Measurements from ENCODE around the gene ZIC5. TPM values are rescaled to one million over a fixed set of nuclear protein-coding genes. Genes with fewer than 3 reads are reported as not detected.
A peak's percentile ranks its signal among the peaks of the same experiment; 100 is the strongest.

ZIC5 gene
- total RNA-seq, 4 donors from 2014 or later, result not detected

DNA sequence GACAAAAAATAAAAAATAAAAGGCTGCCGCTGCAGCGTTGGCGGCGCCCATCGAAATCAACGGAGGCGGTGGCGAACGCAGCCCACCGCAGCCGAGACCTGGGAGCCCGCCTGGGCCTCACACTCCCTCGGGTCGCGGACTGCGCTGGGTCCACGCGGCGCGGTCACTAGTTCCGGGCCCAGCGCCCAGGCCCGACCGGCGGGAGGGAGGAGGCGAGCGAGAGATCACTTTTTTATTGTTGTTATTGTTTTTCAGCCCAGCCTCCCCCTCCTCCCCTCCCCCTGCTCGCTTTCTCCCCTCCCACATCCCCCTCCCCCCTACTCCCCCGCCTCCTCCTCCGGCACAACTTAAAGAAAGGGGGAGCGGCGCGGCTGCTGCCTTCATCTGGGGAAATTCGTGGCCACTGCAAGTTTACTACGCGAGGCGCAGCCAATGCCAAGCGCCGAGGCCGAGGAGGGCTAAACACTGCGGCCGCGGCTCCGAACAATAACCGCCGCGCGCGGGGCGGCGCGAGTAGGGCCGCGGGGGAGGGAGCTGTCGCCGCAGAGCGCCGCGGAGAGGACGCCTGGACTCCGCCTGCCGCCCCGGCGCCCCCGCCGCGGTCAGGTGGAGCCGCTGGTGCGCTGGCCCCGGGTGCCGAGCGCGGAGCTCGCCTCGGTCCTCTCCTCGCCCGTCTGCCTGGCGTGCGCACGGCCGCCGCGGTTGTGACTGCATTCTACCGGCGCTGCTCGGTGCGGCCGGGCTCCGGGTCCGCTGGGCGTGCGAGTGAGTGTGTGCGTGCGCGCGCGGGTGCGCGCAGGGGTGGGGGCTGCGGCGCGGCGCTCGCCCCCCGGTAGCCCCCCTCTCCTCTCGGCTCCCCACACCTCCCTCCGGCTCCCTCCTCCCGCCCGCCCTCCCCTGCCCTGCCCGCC lies 9.5 kb upstream of the ZIC5 start:
- Histone ChIP-seq H3K36me3 (no peaks in the 10 kb centered on the region), H3K4me1 (peaks cover 0 to 64% (median 39%) of the 10 kb centered on the region in 3 donors), H3K27ac (no peak overlapping the region), H3K9me3 (no peaks in the 10 kb centered on the region), H3K4me3 (peak overlapping the region; percentile 3 to 54), H3K27me3 (peaks cover 100% of the 10 kb centered on the region)
- 2% methylated on average over 32 to 33 of the region's 110 CpGs for WGBS, 2 donors (ENCODE audit: low coverage in 1 of 2)
- no peak for ATAC-seq
- TF ChIP-seq POLR2A (IDR thresholded peaks at IDR 0.05), result no peak

DNA sequence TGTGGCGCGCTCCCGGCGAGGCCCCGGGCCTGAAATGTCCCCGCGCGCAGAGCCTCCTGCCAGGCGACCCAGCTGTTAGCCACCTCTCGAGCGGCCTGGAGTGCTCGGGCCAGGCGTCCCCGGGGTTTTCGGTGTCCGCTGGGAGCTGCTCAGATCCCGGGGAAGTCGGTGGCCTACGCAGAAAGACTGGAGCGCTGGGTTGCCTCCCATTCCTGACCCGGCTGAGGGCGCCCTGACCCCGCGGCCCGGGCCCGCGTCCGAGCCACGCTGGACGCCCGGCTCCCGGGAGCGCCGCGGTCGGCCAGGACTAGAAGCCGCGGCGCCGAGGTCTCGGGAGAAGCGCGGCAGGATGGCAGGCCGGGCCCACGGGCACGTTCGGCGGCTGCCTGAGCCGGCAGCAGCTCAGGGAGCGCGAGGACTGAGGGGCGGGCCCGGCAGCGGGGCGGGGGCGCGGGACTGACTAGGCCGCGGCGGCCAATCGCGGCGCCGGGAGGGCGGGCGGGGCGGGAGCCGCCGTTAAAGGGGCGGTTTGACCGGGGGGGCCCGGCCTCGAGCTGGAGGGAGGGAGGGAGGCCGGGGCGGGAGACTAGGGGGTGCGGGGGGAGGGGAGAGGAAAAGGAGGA lies 8.7 kb upstream of the ZIC5 start:
- TF ChIP-seq, protein P1, sequence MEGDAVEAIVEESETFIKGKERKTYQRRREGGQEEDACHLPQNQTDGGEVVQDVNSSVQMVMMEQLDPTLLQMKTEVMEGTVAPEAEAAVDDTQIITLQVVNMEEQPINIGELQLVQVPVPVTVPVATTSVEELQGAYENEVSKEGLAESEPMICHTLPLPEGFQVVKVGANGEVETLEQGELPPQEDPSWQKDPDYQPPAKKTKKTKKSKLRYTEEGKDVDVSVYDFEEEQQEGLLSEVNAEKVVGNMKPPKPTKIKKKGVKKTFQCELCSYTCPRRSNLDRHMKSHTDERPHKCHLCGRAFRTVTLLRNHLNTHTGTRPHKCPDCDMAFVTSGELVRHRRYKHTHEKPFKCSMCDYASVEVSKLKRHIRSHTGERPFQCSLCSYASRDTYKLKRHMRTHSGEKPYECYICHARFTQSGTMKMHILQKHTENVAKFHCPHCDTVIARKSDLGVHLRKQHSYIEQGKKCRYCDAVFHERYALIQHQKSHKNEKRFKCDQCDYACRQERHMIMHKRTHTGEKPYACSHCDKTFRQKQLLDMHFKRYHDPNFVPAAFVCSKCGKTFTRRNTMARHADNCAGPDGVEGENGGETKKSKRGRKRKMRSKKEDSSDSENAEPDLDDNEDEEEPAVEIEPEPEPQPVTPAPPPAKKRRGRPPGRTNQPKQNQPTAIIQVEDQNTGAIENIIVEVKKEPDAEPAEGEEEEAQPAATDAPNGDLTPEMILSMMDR (IDR thresholded peaks at IDR 0.05), result no peak
- no peak for TF ChIP-seq POLR2A (IDR thresholded peaks at IDR 0.05)
- no peak for TF ChIP-seq EP300 (IDR thresholded peaks at IDR 0.05)
- no peak for TF ChIP-seq POLR2AphosphoS5 (IDR thresholded peaks at IDR 0.05)
- no CpG with 5 or more reads among the region's 76 CpGs for WGBS, 2 donors (ENCODE audit: low coverage in 1 of 2)
- Histone ChIP-seq H3K27me3 (peaks cover 100% of the 10 kb centered on the region), H3K27ac (no peak overlapping the region), H3K9me3 (peaks cover 0 to 3% (median 0%) of the 10 kb centered on the region in 3 donors), H3K36me3 (no peaks in the 10 kb centered on the region), H3K4me1 (peaks cover 0 to 64% (median 39%) of the 10 kb centered on the region in 3 donors), H3K4me3 (peak overlapping the region; percentile 3 to 54)
- ATAC-seq, result peak; percentile 76

DNA sequence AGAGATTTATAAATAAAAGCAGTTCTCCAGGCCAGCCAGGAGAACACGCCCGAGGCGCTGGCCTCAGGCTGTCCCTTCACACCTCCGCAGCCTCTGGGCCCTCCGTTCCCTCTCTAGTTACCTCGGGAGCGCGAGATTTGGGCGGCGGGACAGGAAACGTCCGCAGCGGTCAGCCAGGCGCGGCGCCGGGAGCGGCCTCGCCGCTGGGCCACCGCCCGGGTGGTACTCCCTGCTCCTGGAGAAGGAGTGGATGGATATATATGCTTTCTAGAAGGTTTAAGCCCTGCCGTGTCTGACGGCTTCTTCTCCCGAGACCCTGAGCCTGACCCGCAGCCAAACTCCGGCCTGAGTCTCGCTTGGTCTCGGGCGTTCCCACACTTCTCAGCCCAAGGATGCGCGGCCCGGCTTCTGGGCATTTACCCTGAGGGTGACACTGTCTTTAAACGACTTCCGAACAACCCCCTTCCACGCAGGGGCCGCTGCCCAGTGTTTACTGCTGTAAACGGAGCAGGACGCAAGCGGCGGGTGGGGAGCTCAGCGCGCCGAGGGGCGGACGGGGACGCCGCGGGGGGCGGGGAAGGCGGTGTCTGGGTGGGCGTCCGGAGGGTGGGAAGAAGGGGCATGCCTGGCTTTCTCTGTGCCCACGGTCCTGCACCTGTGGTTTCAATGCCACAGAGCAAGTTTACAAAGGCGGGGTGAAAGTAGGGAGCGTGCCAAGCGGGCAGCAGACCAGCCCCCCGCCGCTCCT lies 8.1 kb upstream of the ZIC5 start:
- TF ChIP-seq, protein P1 (IDR thresholded peaks at IDR 0.05), result no peak
- TF ChIP-seq POLR2AphosphoS5 (IDR thresholded peaks at IDR 0.05), result no peak
- TF ChIP-seq EP300 (IDR thresholded peaks at IDR 0.05), result no peak
- no peak for TF ChIP-seq POLR2A (IDR thresholded peaks at IDR 0.05)
- no peak for ATAC-seq
- Histone ChIP-seq H3K4me1 (peaks cover 0 to 58% (median 39%) of the 10 kb centered on the region in 3 donors), H3K27me3 (peaks cover 100% of the 10 kb centered on the region), H3K9me3 (peaks cover 0 to 3% (median 0%) of the 10 kb centered on the region in 3 donors), H3K27ac (no peak overlapping the region), H3K4me3 (peak overlapping the region in 1 of 2 donors; percentile 54), H3K36me3 (no peaks in the 10 kb centered on the region)
- 0% methylated on average over 3 of the region's 59 CpGs; no CpG with 5 or more reads in 1 of the 2 donors for WGBS, 2 donors (ENCODE audit: low coverage in 1 of 2)

DNA sequence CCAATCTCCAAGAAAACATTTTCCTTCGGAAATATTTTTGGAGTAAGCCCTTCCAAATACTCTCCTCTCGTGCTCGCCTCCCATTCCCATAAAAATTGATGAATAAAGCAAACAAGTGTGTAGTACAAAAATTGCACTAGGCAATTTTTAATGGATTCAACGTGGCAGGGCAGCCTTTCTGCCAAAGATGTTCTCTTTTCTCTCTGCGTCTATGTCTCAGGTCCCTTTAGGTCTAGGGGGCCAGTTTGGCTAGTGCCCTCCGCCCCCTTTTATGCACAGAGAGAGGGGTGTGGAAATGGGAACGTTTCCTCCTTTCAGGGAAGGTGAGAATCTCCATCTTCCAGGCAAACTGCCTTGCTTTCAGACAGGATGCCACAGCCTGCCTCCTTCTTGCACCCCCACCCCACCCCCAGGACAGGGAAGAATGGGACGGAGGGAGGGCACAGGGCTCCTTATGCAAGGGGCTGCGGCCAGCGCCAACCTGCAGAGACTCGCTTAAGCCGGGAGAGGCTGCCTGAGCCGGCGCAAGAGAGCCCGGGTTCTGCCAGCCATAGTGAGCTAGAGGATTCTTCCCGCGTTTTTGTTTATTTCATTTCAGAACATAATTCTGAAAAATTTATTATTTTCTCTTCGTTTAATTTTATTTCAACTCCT lies 7.4 kb upstream of the ZIC5 start:
- no peak overlapping the region for H3K27ac ChIP-seq
- H3K4me3 ChIP-seq, result no peak overlapping the region
- WGBS, 2 donors (ENCODE audit: low coverage in 1 of 2), result 0 to 6% methylated on average over 12 to 13 of the region's 18 CpGs
- TF ChIP-seq, protein P1 (IDR thresholded peaks at IDR 0.05), result no peak
- TF ChIP-seq POLR2AphosphoS5 (IDR thresholded peaks at IDR 0.05) (no peak), POLR2A (IDR thresholded peaks at IDR 0.05) (no peak), EP300 (IDR thresholded peaks at IDR 0.05) (no peak)
- no peak for ATAC-seq
- no peaks in the 10 kb centered on the region for H3K36me3 ChIP-seq
- H3K4me1 ChIP-seq, result peaks cover 0 to 58% (median 39%) of the 10 kb centered on the region in 3 donors
- H3K27me3 ChIP-seq, result peaks cover 100% of the 10 kb centered on the region
- peaks cover 0 to 3% (median 0%) of the 10 kb centered on the region in 3 donors for H3K9me3 ChIP-seq
